Skeletal muscle satellite cell (primary cell): ENCODE data around the gene CYP3A7. TPM values are rescaled to one million over a fixed set of nuclear protein-coding genes. Genes with fewer than 3 reads are reported as not detected.

Source experiments
- small RNA-seq: library from RNA; depleted of rRNA; stranded (forward); fragments of <200 nt; gene quantifications from one replicate; pipeline ENCODE3, GENCODE V24; 2012

The CYP3A7 gene

Small RNA genes lying within 50 kb of the gene (small RNA-seq; reads per million reads assigned to genes)
- not detected for gene CYP3A51P
- gene CYP3A7-CYP3A51P = not detected
